Prostate gland (tissue), 2 donors: ENCODE data around the gene NAALADL2. TPM values are rescaled to one million over a fixed set of nuclear protein-coding genes. Genes with fewer than 3 reads are reported as not detected.
"Not testable (repeated sequence)": the region's sequence is repeated elsewhere in the genome, so short reads cannot be mapped to it uniquely, and the experiment has no call there.

Experiments
- DNase-seq: peaks from one replicate; pipeline ENCODE4 v3.0.0-alpha.2; 2019; ENCODE audit warnings: low spot score
- H3K27ac ChIP-seq, 2 donors: fragments of 200-600 bp; sonication (generic); 2 replicates each; pipeline ENCODE4 v1.5.1; 2017 to 2019
- H3K27me3 ChIP-seq: fragments of 200-600 bp; sonication (generic); replicated peaks from 2 replicates; pipeline ENCODE4 v1.5.1; 2019; ENCODE audit not compliant: insufficient read depth
- H3K36me3 ChIP-seq, 2 donors: fragments of 200-600 bp; sonication (generic); 1 replicate in 1 of 2; 2 replicates in 1 of 2; pipeline versions ENCODE4 v1.5.1 to v1.8.1; 2017 to 2019
- H3K4me1 ChIP-seq: fragments of 200-600 bp; sonication (generic); replicated peaks from 2 replicates; pipeline ENCODE4 v1.5.1; 2019
- H3K4me3 ChIP-seq, 2 donors: fragments of 200-600 bp; sonication (generic); 2 replicates each; pipeline ENCODE4 v1.5.1; 2017 to 2019
- H3K9me3 ChIP-seq: fragments of 200-600 bp; sonication (generic); 2 replicates; pipeline ENCODE4 v1.5.1; 2017
- POLR2A ChIP-seq: fragments of 450-650 bp; IDR thresholded peaks from one replicate; pipeline ENCODE4 v1.6.1; 2016; ENCODE audit warnings: antibody characterized with exemption, mild to moderate bottlenecking
- POLR2AphosphoS5 ChIP-seq: sonication (generic); formaldehyde crosslinking; IDR thresholded peaks from one replicate; pipeline ENCODE4 v1.6.1; 2017; ENCODE audit warnings: antibody characterized with exemption
- WGBS: methylation state at CpG from one replicate; pipeline ENCODE4 v1.1.5; 2018; 5-methylcytosine and 5-hydroxymethylcytosine counted together
- intact Hi-C: fragments of 100-400 bp; cut with DNase I; formaldehyde crosslinking; loops from one replicate; pipeline ENCODE4 v1.14.2; 2022
- total RNA-seq, 2 donors: library from RNA; depleted of rRNA; stranded (reverse); fragments of >200 nt; gene quantifications; one replicate each; pipeline ENCODE4 v1.1.0, GENCODE V29; 2016
- TF ChIP-seq, protein P1 (sequence below), 4 experiments: fragments of 200-600 bp in 2 of 4; fragments of 450-650 bp in 2 of 4; sonication (generic) in 2 of 4; IDR thresholded peaks; 1 replicate in 3 of 4; 2 replicates in 1 of 4; pipeline ENCODE4 v1.5.1; 2016 to 2019; ENCODE audit warnings: antibody characterized with exemption in 4 of 4, mild to moderate bottlenecking in 2 of 4, moderate library complexity in 2 of 4

NAALADL2 gene
- total RNA-seq, 2 donors from 2014 or later = 12.2 to 20.2 TPM

- TF ChIP-seq POLR2A (no peak), POLR2AphosphoS5 (no peak)
- TF ChIP-seq, protein P1, sequence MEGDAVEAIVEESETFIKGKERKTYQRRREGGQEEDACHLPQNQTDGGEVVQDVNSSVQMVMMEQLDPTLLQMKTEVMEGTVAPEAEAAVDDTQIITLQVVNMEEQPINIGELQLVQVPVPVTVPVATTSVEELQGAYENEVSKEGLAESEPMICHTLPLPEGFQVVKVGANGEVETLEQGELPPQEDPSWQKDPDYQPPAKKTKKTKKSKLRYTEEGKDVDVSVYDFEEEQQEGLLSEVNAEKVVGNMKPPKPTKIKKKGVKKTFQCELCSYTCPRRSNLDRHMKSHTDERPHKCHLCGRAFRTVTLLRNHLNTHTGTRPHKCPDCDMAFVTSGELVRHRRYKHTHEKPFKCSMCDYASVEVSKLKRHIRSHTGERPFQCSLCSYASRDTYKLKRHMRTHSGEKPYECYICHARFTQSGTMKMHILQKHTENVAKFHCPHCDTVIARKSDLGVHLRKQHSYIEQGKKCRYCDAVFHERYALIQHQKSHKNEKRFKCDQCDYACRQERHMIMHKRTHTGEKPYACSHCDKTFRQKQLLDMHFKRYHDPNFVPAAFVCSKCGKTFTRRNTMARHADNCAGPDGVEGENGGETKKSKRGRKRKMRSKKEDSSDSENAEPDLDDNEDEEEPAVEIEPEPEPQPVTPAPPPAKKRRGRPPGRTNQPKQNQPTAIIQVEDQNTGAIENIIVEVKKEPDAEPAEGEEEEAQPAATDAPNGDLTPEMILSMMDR (IDR thresholded peaks at IDR 0.05) = no peak
- no peak for DNase-seq
- intact Hi-C loops = no loop called here
- WGBS = 30% methylated on average over 5 of the region's 5 CpGs
- H3K4me1 ChIP-seq = no peaks in the 10 kb centered on the region
- no peaks in the 10 kb centered on the region for H3K27me3 ChIP-seq
- no peak overlapping the region for H3K4me3 ChIP-seq
- H3K9me3 ChIP-seq = no peaks in the 10 kb centered on the region
- no peaks in the 10 kb centered on the region for H3K36me3 ChIP-seq
- H3K27ac ChIP-seq = no peak overlapping the region
Measured at GRCh38 chr3:175608356-175608755, 749.2 kb downstream of the NAALADL2 start.

DNA sequence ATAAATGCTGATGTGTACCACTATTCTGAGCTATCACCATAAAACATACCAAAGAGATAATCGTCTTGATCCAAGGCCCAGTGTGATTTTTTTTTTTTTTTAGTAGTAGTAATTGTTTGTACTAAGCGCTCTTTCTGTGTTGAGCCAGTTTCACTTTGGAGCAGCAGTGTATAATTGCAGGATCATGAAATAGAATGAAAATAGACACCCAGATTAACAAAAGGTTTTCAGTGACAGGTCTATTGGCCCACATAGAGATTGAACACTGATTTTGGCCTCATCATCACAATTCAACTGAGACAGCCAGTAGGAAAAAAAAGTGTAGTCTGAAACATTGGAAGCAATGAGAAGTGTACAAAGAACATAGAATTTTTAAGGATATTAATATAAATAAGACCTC, 749.8 kb downstream of the NAALADL2 start:
- TF ChIP-seq POLR2A (no peak), POLR2AphosphoS5 (no peak)
- TF ChIP-seq, protein P1 (IDR thresholded peaks at IDR 0.05) = no peak
- H3K4me1 ChIP-seq = no peaks in the 10 kb centered on the region
- no peaks in the 10 kb centered on the region for H3K9me3 ChIP-seq
- DNase-seq = no peak
- H3K36me3 ChIP-seq = no peaks in the 10 kb centered on the region
- no peak overlapping the region for H3K4me3 ChIP-seq
- no peak overlapping the region for H3K27ac ChIP-seq
- intact Hi-C loops = no loop called here
- WGBS = 52% methylated on average over 2 of the region's 2 CpGs
- no peaks in the 10 kb centered on the region for H3K27me3 ChIP-seq

GRCh38 chr3:175612487-175613196, 753.5 kb downstream of the NAALADL2 start:
- intact Hi-C loops = no loop called here
- no peaks in the 10 kb centered on the region for H3K36me3 ChIP-seq
- H3K27me3 ChIP-seq = no peaks in the 10 kb centered on the region
- H3K4me1 ChIP-seq = no peaks in the 10 kb centered on the region
- H3K4me3 ChIP-seq = no peak overlapping the region
- TF ChIP-seq, protein P1 (IDR thresholded peaks at IDR 0.05) = no peak
- TF ChIP-seq POLR2AphosphoS5 (no peak), POLR2A (no peak)
- 79% methylated on average over 6 of the region's 6 CpGs for WGBS
- DNase-seq = no peak
- no peak overlapping the region for H3K27ac ChIP-seq
- H3K9me3 ChIP-seq = no peaks in the 10 kb centered on the region

DNA sequence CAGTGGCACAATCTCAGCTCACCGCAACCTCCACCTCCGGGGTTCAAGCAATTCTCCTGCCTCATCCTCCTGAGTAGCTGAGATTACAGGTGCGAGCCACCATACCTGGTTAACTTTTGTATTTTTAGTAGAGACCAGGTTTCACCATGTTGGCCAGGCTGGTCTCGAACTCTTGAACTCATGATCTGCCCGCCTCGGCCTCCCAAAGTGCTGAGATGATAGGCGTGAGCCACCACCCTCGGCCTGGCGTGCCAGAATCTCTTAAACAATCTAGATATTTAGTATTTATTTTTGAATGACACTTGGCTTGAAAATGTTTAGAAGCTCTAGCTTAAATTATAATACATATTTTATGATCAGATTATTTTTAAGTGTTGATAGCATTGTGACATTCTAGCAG, 755.0 kb downstream of the NAALADL2 start:
- H3K36me3 ChIP-seq, H3K27ac ChIP-seq, H3K4me1 ChIP-seq, H3K4me3 ChIP-seq, H3K9me3 ChIP-seq, DNase-seq, H3K27me3 ChIP-seq, intact Hi-C loops: not testable (repeated sequence)
- WGBS = 95% methylated on average over 9 of the region's 9 CpGs

DNA sequence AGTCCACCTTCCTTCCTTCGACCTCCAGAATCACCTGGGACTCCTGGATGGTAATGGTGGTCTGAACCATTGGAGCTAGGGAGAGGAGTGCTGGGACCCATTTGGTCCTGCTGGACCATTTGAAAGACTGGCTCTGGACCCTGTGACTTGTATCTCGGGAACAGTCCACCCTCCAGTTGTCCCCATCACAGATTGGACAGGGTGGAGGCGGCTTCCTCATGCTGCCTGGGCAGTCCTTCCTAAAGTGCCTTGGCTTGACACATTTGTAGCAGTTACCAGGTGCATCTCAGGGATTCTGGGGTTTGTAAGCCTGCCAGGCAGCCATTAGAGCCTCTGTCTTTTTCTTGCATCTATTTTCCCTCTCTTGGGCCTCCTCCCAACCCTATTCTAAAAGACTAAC, 758.1 kb downstream of the NAALADL2 start:
- intact Hi-C loops = no loop called here
- 96% methylated on average over 3 of the region's 3 CpGs for WGBS
- no peaks in the 10 kb centered on the region for H3K36me3 ChIP-seq
- TF ChIP-seq, protein P1 (IDR thresholded peaks at IDR 0.05) = no peak
- TF ChIP-seq POLR2A = no peak
- no peaks in the 10 kb centered on the region for H3K27me3 ChIP-seq
- no peak for DNase-seq
- H3K27ac ChIP-seq = no peak overlapping the region
- H3K4me1 ChIP-seq = no peaks in the 10 kb centered on the region
- no peaks in the 10 kb centered on the region for H3K9me3 ChIP-seq
- H3K4me3 ChIP-seq = no peak overlapping the region
